A549 (cell line): ENCODE data around the gene RPL32.

Source experiments
- CHD2 ChIP-seq: fragments of 150-350 bp; IDR thresholded peaks from 2 replicates; pipeline ENCODE4 v1.6.1; 2014; ENCODE audit warnings: low read length; ENCODE audit not compliant: partially characterized antibody
- EP300 ChIP-seq, 2 experiments: fragments of >200 bp; sonication (Bioruptor Twin); formaldehyde crosslinking; IDR thresholded peaks; 2 replicates in 1 of 2; 3 replicates in 1 of 2; pipeline ENCODE4 v1.6.1; 2016 to 2017
- HDAC2 ChIP-seq: fragments of 200-600 bp; sonication (generic); IDR thresholded peaks from 2 replicates; pipeline ENCODE4 v1.6.1; 2016
- MAFK ChIP-seq: fragments of 450-650 bp; IDR thresholded peaks from 2 replicates; pipeline ENCODE4 v1.6.1; 2014; ENCODE audit not compliant: partially characterized antibody
- MYC ChIP-seq: IDR thresholded peaks from 2 replicates; pipeline ENCODE4 v1.6.1; 2012; ENCODE audit warnings: mild to moderate bottlenecking, inconsistent platforms, low read length, improper control_type of control experiment, borderline replicate concordance
- PHF8 ChIP-seq: fragments of 200-600 bp; sonication (generic); IDR thresholded peaks from 2 replicates; pipeline ENCODE4 v1.6.1; 2016; ENCODE audit warnings: low read depth, mild to moderate bottlenecking, antibody characterized with exemption, moderate library complexity, borderline replicate concordance
- SMC3 ChIP-seq: fragments of >200 bp; sonication (Bioruptor Twin); formaldehyde crosslinking; IDR thresholded peaks from 3 replicates; pipeline ENCODE4 v1.6.1; 2018; ENCODE audit warnings: inconsistent platforms
- TP53 ChIP-seq: fragments of 250-450 bp; sonication (Bioruptor Pico); IDR thresholded peaks from 2 replicates; pipeline ENCODE4 v1.5.0; 2021; ENCODE audit warnings: mild to moderate bottlenecking, moderate library complexity
- TF ChIP-seq, protein P1 (sequence below): fragments of >200 bp; sonication (Bioruptor Twin); formaldehyde crosslinking; IDR thresholded peaks from 3 replicates; pipeline ENCODE4 v1.5.1; 2016

DNA sequence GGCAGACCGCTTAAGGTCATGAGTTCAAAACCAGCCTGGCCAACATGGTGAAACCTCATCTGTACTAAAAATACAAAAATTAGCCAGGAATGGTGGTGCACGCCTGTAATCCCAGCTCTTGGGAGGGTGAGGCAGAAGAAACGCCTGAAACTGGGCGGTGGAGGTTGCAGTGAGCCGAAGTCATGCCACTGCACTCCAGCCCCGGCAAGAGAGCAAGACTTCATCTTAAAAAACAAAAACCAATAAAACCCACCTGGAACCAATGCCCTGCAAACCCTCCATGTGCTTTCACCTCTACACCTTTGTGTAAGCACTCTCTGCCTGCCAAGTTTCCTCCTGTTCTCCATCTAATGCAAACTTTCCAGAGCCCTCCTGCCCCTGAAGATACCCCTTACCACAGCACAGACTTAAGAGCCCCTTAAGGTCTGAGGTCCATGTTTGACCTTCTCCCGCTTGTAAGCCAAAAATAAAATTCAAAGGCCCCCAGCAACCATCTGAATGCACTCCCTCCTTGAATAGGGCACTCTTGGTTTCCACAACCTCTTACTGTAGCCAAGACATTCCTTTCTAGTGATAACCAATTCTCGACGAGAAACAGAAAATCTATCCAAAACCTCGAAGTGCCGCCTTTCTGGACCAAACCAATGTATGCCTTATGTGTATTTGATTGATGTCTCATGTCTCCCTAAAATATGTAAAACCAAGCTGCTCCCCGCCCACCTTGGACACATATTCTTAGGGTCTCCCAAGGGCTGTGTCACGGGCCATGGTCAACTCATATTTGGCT is 3.0 kb downstream of the RPL32 start:
- TF ChIP-seq, protein P1, sequence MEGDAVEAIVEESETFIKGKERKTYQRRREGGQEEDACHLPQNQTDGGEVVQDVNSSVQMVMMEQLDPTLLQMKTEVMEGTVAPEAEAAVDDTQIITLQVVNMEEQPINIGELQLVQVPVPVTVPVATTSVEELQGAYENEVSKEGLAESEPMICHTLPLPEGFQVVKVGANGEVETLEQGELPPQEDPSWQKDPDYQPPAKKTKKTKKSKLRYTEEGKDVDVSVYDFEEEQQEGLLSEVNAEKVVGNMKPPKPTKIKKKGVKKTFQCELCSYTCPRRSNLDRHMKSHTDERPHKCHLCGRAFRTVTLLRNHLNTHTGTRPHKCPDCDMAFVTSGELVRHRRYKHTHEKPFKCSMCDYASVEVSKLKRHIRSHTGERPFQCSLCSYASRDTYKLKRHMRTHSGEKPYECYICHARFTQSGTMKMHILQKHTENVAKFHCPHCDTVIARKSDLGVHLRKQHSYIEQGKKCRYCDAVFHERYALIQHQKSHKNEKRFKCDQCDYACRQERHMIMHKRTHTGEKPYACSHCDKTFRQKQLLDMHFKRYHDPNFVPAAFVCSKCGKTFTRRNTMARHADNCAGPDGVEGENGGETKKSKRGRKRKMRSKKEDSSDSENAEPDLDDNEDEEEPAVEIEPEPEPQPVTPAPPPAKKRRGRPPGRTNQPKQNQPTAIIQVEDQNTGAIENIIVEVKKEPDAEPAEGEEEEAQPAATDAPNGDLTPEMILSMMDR = no peak
- TF ChIP-seq EP300 (IDR thresholded peaks at IDR 0.05) = no peak
- no peak for TF ChIP-seq TP53 (CRISPR knock-in tag)
- no peak for TF ChIP-seq HDAC2
- no peak for TF ChIP-seq CHD2
- no peak for TF ChIP-seq MYC
- TF ChIP-seq PHF8 = no peak
- no peak for TF ChIP-seq SMC3
- TF ChIP-seq MAFK = no peak
